Endometrial microvascular endothelial cells (primary cell): ENCODE data around the gene TIMM23. TPM values are rescaled to one million over a fixed set of nuclear protein-coding genes. Genes with fewer than 3 reads are reported as not detected.
"Not testable (repeated sequence)": the region's sequence is repeated elsewhere in the genome, so short reads cannot be mapped to it uniquely, and the experiment has no call there.

ENCODE experiments used
- in situ Hi-C: cut with HindIII; loops from 2 replicates; pipeline ENCODE4 v1.10.0; 2017; ENCODE audit warnings: low sequenced_read_pairs, low pct_unique_long_range_greater_than_20kb; ENCODE audit errors: inconsistent ontology term
- total RNA-seq: library from RNA; depleted of rRNA; stranded (reverse); fragments of >200 nt; gene quantifications from one replicate; pipeline ENCODE4 v1.2.3, GENCODE V29; 2015; ENCODE audit errors: inconsistent ontology term

The TIMM23 gene
- total RNA-seq, 1 donor from 2014 or later, result 139 TPM

DNA sequence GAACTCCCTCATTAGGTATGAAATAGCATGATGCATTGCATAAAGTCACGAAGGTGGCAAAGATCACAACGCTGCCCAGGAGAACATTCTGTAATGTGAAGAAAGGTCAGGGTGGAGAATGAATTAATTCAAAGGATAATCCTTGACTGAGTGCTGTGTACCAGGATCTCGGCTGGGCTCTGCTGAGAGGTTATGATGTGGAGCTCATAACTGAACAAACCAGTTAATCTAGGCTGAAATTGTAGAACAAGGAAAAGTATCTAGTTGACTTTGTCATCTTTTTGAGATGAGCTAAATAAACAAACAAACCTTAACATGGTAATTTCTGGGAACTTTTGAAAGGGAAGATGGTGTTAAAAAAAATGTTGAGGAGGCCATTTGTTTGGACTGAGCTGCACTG is 67.7 kb downstream of the TIMM23 start:
- in situ Hi-C loops, result no loop called here

DNA sequence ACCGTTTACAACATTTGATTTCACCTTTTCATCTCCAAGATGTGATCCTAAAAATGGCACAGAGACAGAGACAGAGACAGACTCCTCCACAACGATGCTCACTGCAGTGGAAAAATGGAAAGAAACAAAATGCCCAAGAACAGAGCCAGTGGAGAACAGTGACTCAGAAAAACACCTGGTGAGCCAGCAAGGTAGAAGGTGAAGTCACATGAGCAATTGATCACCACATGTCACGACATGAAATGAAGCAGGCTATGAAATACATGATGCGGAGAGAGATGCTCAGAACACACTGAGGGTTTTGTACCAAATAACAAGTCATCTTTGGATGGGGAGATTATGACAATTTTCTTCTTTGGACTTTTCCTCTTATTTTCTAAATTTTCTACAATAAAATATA is 70.2 kb downstream of the TIMM23 start:
- in situ Hi-C loops, result no loop called here

DNA sequence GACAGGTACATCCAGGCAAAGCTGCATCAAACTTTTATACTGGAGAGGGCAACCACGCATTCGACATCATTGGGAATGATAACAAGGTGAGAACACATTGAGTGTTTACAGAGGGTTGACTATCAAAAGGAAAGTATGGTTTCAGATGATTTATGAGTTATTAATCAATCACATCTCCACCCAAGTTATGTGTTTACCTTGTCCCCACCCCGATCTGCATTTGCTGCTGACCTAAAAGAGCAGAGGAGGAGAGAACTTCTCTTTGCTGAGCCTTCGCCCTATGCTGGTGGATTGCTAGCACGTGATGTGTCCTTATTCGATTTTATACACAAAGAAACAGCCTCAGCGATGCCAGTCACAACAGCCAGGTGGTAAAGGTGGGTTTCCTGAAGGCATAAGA is 74.0 kb downstream of the TIMM23 start, which contains the start of gene MSMB:
Gene MSMB, minus strand, starts transcription at position 9 of the 400 bp plus-strand sequence. CDS start 32 bp downstream, outside the sequence.
- in situ Hi-C loops, result no loop called here

DNA sequence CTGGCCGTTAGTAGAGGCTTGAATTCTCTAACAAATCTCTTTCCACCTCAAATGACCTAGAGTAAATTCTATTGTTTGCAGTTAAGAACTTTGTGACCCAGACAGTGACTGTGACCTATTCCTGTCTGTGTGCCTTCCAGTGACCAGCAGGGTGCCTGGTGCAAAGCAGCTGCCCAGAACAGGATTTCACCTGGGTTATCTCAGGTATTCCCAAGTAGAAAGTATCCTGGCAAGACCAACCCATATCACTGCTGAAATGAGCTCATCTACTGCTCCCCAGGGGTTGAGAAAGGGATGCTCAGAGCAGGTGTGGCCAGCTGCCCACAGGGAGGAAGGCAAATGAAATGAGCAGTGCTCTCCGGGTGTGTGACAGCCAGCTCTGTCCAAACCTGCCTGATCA is 75.9 kb downstream of the TIMM23 start:
- in situ Hi-C loops, result no loop called here

DNA sequence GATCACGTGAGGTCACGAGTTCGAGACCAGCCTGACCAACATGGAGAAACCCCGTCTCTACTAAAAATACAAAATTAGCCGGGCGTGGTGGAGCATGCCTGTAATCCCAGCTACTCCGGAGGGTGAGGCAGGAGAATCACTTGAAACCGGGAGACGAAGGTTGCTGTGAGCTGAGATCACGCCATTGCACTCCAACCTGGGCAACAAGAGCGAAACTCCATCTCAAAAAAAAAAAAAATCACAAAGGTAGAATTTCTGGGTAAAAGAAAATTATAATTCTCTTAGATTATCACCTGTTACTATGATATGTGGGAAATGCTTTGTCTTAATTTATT is 77.2 kb downstream of the TIMM23 start:
- in situ Hi-C loops, result not testable (repeated sequence)

DNA sequence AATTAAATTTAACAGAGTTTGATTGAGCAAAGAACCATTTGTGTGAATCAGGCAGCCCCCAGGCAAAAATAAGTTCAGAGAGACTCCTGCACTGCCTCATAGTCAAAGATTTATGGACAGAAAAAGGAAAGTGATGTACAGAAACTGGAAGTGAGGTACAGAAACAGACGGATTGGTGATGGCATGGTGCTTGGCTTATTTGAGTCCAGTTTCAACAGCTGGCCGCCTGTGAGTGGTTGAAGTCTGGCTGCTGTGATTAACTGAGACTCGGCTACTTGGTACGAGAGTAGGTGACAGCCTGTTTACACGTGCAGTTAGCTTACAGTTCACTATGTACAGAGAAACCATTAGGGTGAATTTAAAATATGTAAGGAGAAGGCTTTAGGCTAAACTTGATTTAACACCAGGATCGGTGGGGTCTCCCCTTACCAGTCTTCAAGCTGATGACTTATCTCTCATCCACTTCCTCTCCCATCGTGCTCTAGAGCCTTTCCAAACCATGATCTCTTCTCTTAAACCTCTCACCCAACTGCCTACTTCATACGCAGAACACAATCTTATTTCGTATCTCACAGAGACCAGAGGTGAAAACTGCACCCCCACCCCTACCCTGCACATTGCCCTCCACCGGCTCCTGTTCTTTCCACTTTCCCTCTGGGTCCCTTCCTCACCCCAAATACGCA is 78.8 kb downstream of the TIMM23 start:
- in situ Hi-C loops, result no loop called here

DNA sequence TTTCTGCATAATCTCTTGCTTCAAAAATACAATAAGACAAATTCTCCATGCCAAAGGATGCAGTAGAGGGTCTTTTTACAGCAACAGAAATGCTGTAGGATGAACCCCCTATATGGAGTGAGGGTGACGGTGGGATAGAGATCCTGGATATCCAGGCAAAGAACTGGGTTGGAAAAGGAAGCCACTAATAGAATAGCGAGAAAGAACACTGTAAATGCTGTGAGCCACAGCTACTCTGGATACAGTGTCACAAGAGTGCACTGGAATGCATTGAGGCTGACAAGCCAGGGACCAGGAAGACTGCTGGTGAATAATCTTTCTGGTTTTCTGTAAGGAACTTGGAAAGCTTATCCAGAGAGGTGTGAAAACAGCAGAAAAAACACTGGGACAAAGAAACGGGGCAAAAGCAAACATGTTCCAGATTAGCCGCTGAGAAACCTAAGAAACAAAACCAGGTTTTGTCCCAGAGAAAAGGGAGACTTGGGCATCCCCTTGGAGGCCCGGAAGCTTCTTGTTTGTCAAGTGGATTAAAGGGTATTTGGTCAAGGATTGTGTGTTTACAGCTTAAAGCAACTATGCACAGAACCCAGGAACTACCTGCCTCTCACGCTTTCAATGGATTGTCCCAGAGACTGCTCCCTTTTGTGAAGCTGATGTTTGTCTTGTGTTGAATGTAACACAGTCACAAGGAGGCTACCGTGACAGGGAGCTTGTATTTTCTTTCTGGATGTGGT is 79.9 kb downstream of the TIMM23 start:
- in situ Hi-C loops, result no loop called here

DNA sequence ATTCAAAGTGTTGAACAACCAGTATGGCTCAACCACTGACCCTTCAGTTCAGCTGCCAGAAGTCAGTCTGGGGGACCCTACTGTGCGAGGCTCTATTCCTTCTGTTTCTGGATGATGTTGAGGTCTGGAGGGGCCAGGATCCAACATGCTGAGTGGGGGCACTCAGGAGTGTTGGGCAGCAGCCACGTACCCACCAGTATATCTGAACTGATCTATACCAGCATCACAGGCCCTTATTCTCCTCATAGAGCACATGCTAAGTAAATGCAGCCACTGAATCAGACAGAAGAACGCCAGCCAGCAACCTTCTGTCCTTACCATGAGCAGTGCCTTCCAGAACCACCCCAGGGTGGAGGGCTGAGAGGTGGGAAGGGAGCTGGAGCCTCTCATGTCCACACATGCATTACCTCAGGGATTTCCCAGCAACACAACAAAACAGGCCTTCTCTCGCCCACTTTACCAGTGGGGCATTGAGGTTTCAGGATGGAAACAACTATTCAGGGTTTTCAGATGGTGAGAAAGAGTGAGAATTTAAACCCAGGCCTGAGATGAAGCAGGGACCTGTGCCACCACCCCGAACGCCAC is 80.6 kb downstream of the TIMM23 start:
- in situ Hi-C loops, result no loop called here

Other genes with a start within 250 kb of the TIMM23 start
- 31.2 TPM for gene WASHC2C, start 245.2 kb upstream of the TIMM23 start, total RNA-seq
- gene AGAP4, start 125.0 kb upstream of the TIMM23 start, total RNA-seq, result 14.4 TPM
- gene NCOA4, start 58.1 kb downstream of the TIMM23 start, total RNA-seq, result 211 TPM
- not detected for gene MSMB, start 73.8 kb downstream of the TIMM23 start, total RNA-seq